ENCODE data around the gene SMIM24.
A peak's percentile ranks its signal among the peaks of the same experiment; 100 is the strongest.

SMIM24 gene

GRCh38 chr19:3478409-3479176, 1.7 kb downstream of the SMIM24 start:
- no peak overlapping the region for H3K4me3 ChIP-seq (ENCODE audit: insufficient read depth, low read length, poor library complexity, severe bottlenecking)
- H3K36me3 ChIP-seq (ENCODE audit: low read length): no peaks in the 10 kb centered on the region

GRCh38 chr19:3477951-3478350, 2.4 kb downstream of the SMIM24 start:
- no peak overlapping the region for H3K9ac ChIP-seq (ENCODE audit: low read length)
- no peak overlapping the region for H3K4me2 ChIP-seq (ENCODE audit: low read depth, low read length, poor library complexity, severe bottlenecking)
- H3K36me3 ChIP-seq (ENCODE audit: low read length): no peaks in the 10 kb centered on the region
- no peaks in the 10 kb centered on the region for H3K9me3 ChIP-seq (ENCODE audit: insufficient read depth, low read length)
- no peak for TF ChIP-seq EZH2phosphoT487 (conservative IDR thresholded peaks at IDR 0.05; ENCODE audit: low read length)
- no peaks in the 10 kb centered on the region for H3K9me2 ChIP-seq (replicated peaks; ENCODE audit: insufficient read depth, low read length)
- H3K27me3 ChIP-seq (ENCODE audit: low read length): no peaks in the 10 kb centered on the region
- H4K20me1 ChIP-seq (ENCODE audit: low read depth, low read length): no peaks in the 10 kb centered on the region
- H3K4me3 ChIP-seq (ENCODE audit: insufficient read depth, low read length, poor library complexity, severe bottlenecking): no peak overlapping the region
- H2AFZ ChIP-seq (ENCODE audit: low read depth, low read length, severe bottlenecking): no peak overlapping the region
- H3K27ac ChIP-seq (ENCODE audit: low read depth, low read length): no peak overlapping the region
- no peaks in the 10 kb centered on the region for H3K79me2 ChIP-seq (ENCODE audit: insufficient read depth, low read length)
- H3F3A ChIP-seq (ENCODE audit: insufficient read depth): peaks cover 12% of the 10 kb centered on the region

More at GRCh38 chr19:3478409-3479176, 1.7 kb downstream of the SMIM24 start:
- H4K20me1 ChIP-seq (ENCODE audit: low read depth, low read length): no peaks in the 10 kb centered on the region
- H3F3A ChIP-seq (ENCODE audit: insufficient read depth): peaks cover 12% of the 10 kb centered on the region
- no peak overlapping the region for H2AFZ ChIP-seq (ENCODE audit: low read depth, low read length, severe bottlenecking)
- TF ChIP-seq EZH2phosphoT487 (conservative IDR thresholded peaks at IDR 0.05; ENCODE audit: low read length) (no peak), CTCF (IDR thresholded peaks at IDR 0.05; ENCODE audit: insufficient read depth, low read length, poor library complexity, severe bottlenecking) (no peak)
- no peaks in the 10 kb centered on the region for H3K27me3 ChIP-seq (ENCODE audit: low read length)
- no peak overlapping the region for H3K27ac ChIP-seq (ENCODE audit: low read depth, low read length)
- no peaks in the 10 kb centered on the region for H3K9me3 ChIP-seq (ENCODE audit: insufficient read depth, low read length)
- no peak overlapping the region for H3K9ac ChIP-seq (ENCODE audit: low read length)
- no peaks in the 10 kb centered on the region for H3K79me2 ChIP-seq (ENCODE audit: insufficient read depth, low read length)
- no peaks in the 10 kb centered on the region for H3K9me2 ChIP-seq (replicated peaks; ENCODE audit: insufficient read depth, low read length)
- peak overlapping the region; percentile 1 for H3K4me2 ChIP-seq (ENCODE audit: low read depth, low read length, poor library complexity, severe bottlenecking)

- Histone ChIP-seq H3K27me3 (ENCODE audit: low read length) (no peaks in the 10 kb centered on the region), H3K36me3 (ENCODE audit: low read length) (no peaks in the 10 kb centered on the region), H3K9ac (ENCODE audit: low read length) (no peak overlapping the region), H3K79me2 (ENCODE audit: insufficient read depth, low read length) (no peaks in the 10 kb centered on the region), H3K9me2 (replicated peaks; ENCODE audit: insufficient read depth, low read length) (no peaks in the 10 kb centered on the region), H3K4me3 (ENCODE audit: insufficient read depth, low read length, poor library complexity, severe bottlenecking) (no peak overlapping the region), H3K27ac (ENCODE audit: low read depth, low read length) (no peak overlapping the region), H2AFZ (ENCODE audit: low read depth, low read length, severe bottlenecking) (no peak overlapping the region), H3F3A (ENCODE audit: insufficient read depth) (peaks cover 12% of the 10 kb centered on the region), H3K4me2 (ENCODE audit: low read depth, low read length, poor library complexity, severe bottlenecking) (no peak overlapping the region), H3K9me3 (ENCODE audit: insufficient read depth, low read length) (no peaks in the 10 kb centered on the region), H4K20me1 (ENCODE audit: low read depth, low read length) (no peaks in the 10 kb centered on the region)
- no peak for TF ChIP-seq EZH2phosphoT487 (conservative IDR thresholded peaks at IDR 0.05; ENCODE audit: low read length)
- no peak for TF ChIP-seq CTCF (IDR thresholded peaks at IDR 0.05; ENCODE audit: insufficient read depth, low read length, poor library complexity, severe bottlenecking)
Measured at GRCh38 chr19:3477506-3477905, 2.8 kb downstream of the SMIM24 start.

GRCh38 chr19:3476830-3477229, 3.5 kb downstream of the SMIM24 start:
- H3K27me3 ChIP-seq (ENCODE audit: low read length): no peaks in the 10 kb centered on the region

More at GRCh38 chr19:3476830-3477229, 3.5 kb downstream of the SMIM24 start:
- no peaks in the 10 kb centered on the region for H4K20me1 ChIP-seq (ENCODE audit: low read depth, low read length)
- no peaks in the 10 kb centered on the region for H3K9me3 ChIP-seq (ENCODE audit: insufficient read depth, low read length)
- no peak overlapping the region for H3K9ac ChIP-seq (ENCODE audit: low read length)
- H3F3A ChIP-seq (ENCODE audit: insufficient read depth): peaks cover 12% of the 10 kb centered on the region
- H3K4me3 ChIP-seq (ENCODE audit: insufficient read depth, low read length, poor library complexity, severe bottlenecking): no peak overlapping the region
- H3K36me3 ChIP-seq (ENCODE audit: low read length): no peaks in the 10 kb centered on the region
- H3K79me2 ChIP-seq (ENCODE audit: insufficient read depth, low read length): no peaks in the 10 kb centered on the region
- H3K27ac ChIP-seq (ENCODE audit: low read depth, low read length): no peak overlapping the region
- H3K9me2 ChIP-seq (replicated peaks; ENCODE audit: insufficient read depth, low read length): no peaks in the 10 kb centered on the region
- H3K4me2 ChIP-seq (ENCODE audit: low read depth, low read length, poor library complexity, severe bottlenecking): no peak overlapping the region
- H2AFZ ChIP-seq (ENCODE audit: low read depth, low read length, severe bottlenecking): no peak overlapping the region
- TF ChIP-seq CTCF (IDR thresholded peaks at IDR 0.05; ENCODE audit: insufficient read depth, low read length, poor library complexity, severe bottlenecking): no peak
- no peak for TF ChIP-seq EZH2phosphoT487 (conservative IDR thresholded peaks at IDR 0.05; ENCODE audit: low read length)

All from SU-DHL-6 (cell line).